Gastrocnemius medialis (tissue), 4 donors: ENCODE data around the gene IDUA.

Experiments used
- POLR2A ChIP-seq, 2 donors: fragments of 450-650 bp; IDR thresholded peaks; one replicate each; pipeline ENCODE4 v1.6.1; 2017; ENCODE audit warnings: antibody characterized with exemption in 2 of 2, mild to moderate bottlenecking in 2 of 2, moderate library complexity in 2 of 2
- TF ChIP-seq, protein P1 (sequence below), 5 experiments: fragments of 450-650 bp in 3 of 5; fragments of 200-600 bp in 2 of 5; sonication (generic) in 2 of 5; IDR thresholded peaks in 4 of 5; conservative IDR thresholded peaks in 1 of 5; 1 replicate in 4 of 5; 2 replicates in 1 of 5; pipeline ENCODE4 v1.5.1; 2016 to 2019; ENCODE audit warnings: antibody characterized with exemption in 5 of 5, mild to moderate bottlenecking in 3 of 5, moderate library complexity in 3 of 5

DNA sequence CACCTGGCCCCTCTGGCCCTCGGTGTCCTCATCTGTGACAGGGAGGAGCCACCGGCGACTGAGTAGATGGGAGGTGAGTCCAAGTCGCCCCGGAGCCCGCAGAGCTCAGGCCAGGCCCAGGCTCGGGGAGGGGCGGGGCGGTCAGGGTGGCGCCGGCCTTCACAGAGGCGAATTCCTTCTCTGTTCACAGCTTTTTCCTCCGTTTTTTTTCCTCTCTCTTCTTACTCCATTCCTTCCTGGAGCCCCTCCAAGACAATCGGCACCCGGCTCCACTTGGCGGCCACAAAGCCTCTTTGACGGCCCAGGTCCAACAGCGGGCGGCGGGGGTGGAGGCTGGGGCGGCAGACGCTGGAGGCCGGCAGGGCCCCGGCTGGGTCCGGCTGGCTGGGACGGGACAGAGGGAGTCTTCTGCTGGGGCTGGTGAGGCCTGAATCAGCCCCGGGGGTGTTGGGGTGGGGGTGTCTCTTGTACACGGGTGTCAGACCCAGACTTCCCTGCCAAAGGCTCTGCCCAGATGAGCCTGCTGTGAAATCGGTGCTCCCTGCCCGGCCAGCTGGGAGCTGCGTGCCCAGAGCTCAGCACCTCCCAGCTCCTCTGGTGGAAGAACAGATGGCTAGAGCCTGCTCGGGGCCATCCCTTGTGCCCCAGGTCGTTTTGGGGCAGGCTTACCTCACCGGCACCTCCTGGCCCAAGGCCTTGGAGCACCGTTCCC, 47.2 kb downstream of the IDUA start:
- TF ChIP-seq, protein P1, sequence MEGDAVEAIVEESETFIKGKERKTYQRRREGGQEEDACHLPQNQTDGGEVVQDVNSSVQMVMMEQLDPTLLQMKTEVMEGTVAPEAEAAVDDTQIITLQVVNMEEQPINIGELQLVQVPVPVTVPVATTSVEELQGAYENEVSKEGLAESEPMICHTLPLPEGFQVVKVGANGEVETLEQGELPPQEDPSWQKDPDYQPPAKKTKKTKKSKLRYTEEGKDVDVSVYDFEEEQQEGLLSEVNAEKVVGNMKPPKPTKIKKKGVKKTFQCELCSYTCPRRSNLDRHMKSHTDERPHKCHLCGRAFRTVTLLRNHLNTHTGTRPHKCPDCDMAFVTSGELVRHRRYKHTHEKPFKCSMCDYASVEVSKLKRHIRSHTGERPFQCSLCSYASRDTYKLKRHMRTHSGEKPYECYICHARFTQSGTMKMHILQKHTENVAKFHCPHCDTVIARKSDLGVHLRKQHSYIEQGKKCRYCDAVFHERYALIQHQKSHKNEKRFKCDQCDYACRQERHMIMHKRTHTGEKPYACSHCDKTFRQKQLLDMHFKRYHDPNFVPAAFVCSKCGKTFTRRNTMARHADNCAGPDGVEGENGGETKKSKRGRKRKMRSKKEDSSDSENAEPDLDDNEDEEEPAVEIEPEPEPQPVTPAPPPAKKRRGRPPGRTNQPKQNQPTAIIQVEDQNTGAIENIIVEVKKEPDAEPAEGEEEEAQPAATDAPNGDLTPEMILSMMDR (IDR thresholded peaks at IDR 0.05 in 4 of 5, conservative IDR thresholded peaks at IDR 0.05 in 1 of 5): no peak
- TF ChIP-seq POLR2A (IDR thresholded peaks at IDR 0.05): no peak
